ENCODE measurements around the gene TNFRSF4. TPM values are rescaled to one million over a fixed set of nuclear protein-coding genes. Genes with fewer than 3 reads are reported as not detected.
A peak's percentile ranks its signal among the peaks of the same experiment; 100 is the strongest.

Gene TNFRSF4
- total RNA-seq, 2 experiments from 2014 or later, result 1.1 TPM; not detected in 1

DNA sequence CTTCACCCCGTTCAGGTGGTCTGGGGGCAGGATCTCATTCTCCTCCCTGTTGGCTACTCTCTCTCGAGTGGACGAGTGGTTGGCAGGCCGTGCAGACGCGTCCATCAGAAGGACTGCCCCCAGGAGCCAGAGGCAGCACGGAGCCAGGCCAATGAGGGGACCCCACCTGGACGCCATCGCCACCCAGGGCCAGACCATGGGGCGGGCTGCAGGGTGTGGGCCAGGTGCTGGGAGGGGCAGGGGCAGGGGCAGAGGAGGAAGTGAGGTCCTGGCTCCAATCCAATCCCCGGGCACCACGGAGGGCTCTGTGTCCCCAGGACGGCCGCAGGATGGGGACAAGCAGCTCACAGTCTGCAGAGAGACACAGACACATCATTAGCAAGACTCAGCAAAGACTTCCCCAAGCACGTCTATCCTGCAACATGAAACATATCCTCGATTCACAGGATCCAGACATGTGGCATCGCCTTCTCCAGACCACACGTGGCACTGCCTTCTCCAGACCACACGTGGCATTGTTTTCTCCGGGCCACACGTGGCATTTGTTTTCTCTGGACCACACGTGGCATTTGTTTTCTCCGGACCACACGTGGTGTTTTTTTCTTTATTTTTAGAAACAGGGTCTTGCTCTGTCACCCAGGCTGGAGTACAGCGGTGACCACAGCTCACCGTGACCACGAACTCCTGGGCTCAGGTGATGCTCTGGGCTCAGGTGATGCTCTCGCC is 14.8 kb upstream of the TNFRSF4 start:
- Histone ChIP-seq H3K4me1 (ENCODE audit: insufficient read depth, low read length, poor library complexity, severe bottlenecking) (peaks cover 27% of the 10 kb centered on the region), H4K20me1 (ENCODE audit: insufficient read depth, low read length) (no peaks in the 10 kb centered on the region), H3K79me2 (ENCODE audit: insufficient read depth, low read depth, low read length) (peaks cover 43% of the 10 kb centered on the region), H3K4me3 (ENCODE audit: low read depth, low read length, poor library complexity, severe bottlenecking) (no peak overlapping the region), H3K9me2 (ENCODE audit: insufficient read depth, low read length) (no peaks in the 10 kb centered on the region), H3K9me3 (ENCODE audit: low read length) (no peaks in the 10 kb centered on the region), H3K27ac (ENCODE audit: low read depth, low read length, poor library complexity, severe bottlenecking) (no peak overlapping the region), H3K4me2 (ENCODE audit: low read length) (peak overlapping the region; percentile 99; the same call in 1 of the 2 replicates), H3K36me3 (ENCODE audit: insufficient read depth, low read length) (peaks cover 60% of the 10 kb centered on the region), H2AFZ (ENCODE audit: low read length) (no peak overlapping the region)
- CTCF ChIA-PET (ENCODE audit: unreplicated experiment), result no interaction called here
- no peak for DNase-seq (ENCODE audit: low spot score)
- no peak for TF ChIP-seq EZH2phosphoT487 (IDR thresholded peaks at IDR 0.05; ENCODE audit: borderline replicate concordance, low read depth, low read length)
- TF ChIP-seq, protein P1, sequence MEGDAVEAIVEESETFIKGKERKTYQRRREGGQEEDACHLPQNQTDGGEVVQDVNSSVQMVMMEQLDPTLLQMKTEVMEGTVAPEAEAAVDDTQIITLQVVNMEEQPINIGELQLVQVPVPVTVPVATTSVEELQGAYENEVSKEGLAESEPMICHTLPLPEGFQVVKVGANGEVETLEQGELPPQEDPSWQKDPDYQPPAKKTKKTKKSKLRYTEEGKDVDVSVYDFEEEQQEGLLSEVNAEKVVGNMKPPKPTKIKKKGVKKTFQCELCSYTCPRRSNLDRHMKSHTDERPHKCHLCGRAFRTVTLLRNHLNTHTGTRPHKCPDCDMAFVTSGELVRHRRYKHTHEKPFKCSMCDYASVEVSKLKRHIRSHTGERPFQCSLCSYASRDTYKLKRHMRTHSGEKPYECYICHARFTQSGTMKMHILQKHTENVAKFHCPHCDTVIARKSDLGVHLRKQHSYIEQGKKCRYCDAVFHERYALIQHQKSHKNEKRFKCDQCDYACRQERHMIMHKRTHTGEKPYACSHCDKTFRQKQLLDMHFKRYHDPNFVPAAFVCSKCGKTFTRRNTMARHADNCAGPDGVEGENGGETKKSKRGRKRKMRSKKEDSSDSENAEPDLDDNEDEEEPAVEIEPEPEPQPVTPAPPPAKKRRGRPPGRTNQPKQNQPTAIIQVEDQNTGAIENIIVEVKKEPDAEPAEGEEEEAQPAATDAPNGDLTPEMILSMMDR (conservative IDR thresholded peaks at IDR 0.05; ENCODE audit: low read length), result no peak
- BruUV-seq (replicated peaks), result no TSS peak
- intact Hi-C loops (cut with micrococcal nuclease; ENCODE audit: unreplicated experiment), result no loop called here
- POLR2A ChIA-PET, result no interaction called here

GRCh38 chr1:1228187-1228586 is 14.2 kb upstream of the TNFRSF4 start:
- Histone ChIP-seq H3K4me2 (ENCODE audit: low read length) (no peak overlapping the region), H2AFZ (ENCODE audit: low read length) (no peak overlapping the region), H3K79me2 (ENCODE audit: insufficient read depth, low read depth, low read length) (peaks cover 37% of the 10 kb centered on the region), H3K4me3 (ENCODE audit: low read depth, low read length, poor library complexity, severe bottlenecking) (no peak overlapping the region), H3K9me3 (ENCODE audit: low read length) (no peaks in the 10 kb centered on the region), H3K9me2 (ENCODE audit: insufficient read depth, low read length) (no peaks in the 10 kb centered on the region), H3K27ac (ENCODE audit: low read depth, low read length, poor library complexity, severe bottlenecking) (no peak overlapping the region), H4K20me1 (ENCODE audit: insufficient read depth, low read length) (no peaks in the 10 kb centered on the region), H3K4me1 (ENCODE audit: insufficient read depth, low read length, poor library complexity, severe bottlenecking) (peaks cover 21% of the 10 kb centered on the region), H3K36me3 (ENCODE audit: insufficient read depth, low read length) (peaks cover 63% of the 10 kb centered on the region)
- TF ChIP-seq, protein P1 (conservative IDR thresholded peaks at IDR 0.05; ENCODE audit: low read length), result no peak
- no peak for TF ChIP-seq EZH2phosphoT487 (IDR thresholded peaks at IDR 0.05; ENCODE audit: borderline replicate concordance, low read depth, low read length)
- intact Hi-C loops (cut with micrococcal nuclease; ENCODE audit: unreplicated experiment), result no loop called here
- no TSS peak for BruUV-seq (replicated peaks)
- POLR2A ChIA-PET, result no interaction called here
- no peak for DNase-seq (ENCODE audit: low spot score)
- CTCF ChIA-PET (ENCODE audit: unreplicated experiment), result no interaction called here

DNA sequence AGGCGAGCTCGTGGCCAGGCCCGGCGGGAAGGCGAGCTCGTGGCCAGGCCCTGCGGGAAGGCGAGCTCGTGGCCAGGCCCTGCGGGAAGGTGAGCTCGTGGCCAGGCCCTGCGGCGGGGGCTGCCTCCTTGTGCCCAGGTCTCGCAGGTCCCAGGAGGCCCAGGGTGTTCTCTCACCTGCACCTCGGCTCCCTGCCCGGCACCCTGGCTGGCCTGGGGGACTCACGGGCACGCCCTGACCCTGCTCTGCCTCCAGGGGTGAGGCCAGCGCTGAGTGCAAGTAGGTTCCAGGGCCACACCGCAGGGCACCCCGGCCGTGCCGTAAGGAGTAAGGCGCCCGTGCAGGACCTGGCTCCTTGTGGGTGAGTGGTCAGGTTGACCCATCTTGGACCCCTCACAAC is 13.4 kb upstream of the TNFRSF4 start:
- no peaks in the 10 kb centered on the region for H3K9me2 ChIP-seq (ENCODE audit: insufficient read depth, low read length)
- H3K9me3 ChIP-seq (ENCODE audit: low read length), result no peaks in the 10 kb centered on the region
- no peak overlapping the region for H3K4me3 ChIP-seq (ENCODE audit: low read depth, low read length, poor library complexity, severe bottlenecking)
- POLR2A ChIA-PET, result no interaction called here
- TF ChIP-seq, protein P1 (conservative IDR thresholded peaks at IDR 0.05; ENCODE audit: low read length), result no peak
- TF ChIP-seq EZH2phosphoT487 (IDR thresholded peaks at IDR 0.05; ENCODE audit: borderline replicate concordance, low read depth, low read length), result no peak
- peaks cover 71% of the 10 kb centered on the region for H3K36me3 ChIP-seq (ENCODE audit: insufficient read depth, low read length)
- H3K79me2 ChIP-seq (ENCODE audit: insufficient read depth, low read depth, low read length), result peaks cover 32% of the 10 kb centered on the region
- CTCF ChIA-PET (ENCODE audit: unreplicated experiment), result no interaction called here
- DNase-seq (ENCODE audit: low spot score), result no peak
- H2AFZ ChIP-seq (ENCODE audit: low read length), result no peak overlapping the region
- H3K4me1 ChIP-seq (ENCODE audit: insufficient read depth, low read length, poor library complexity, severe bottlenecking), result peaks cover 13% of the 10 kb centered on the region
- BruUV-seq (replicated peaks), result no TSS peak
- no peak overlapping the region for H3K27ac ChIP-seq (ENCODE audit: low read depth, low read length, poor library complexity, severe bottlenecking)
- no peaks in the 10 kb centered on the region for H4K20me1 ChIP-seq (ENCODE audit: insufficient read depth, low read length)
- H3K4me2 ChIP-seq (ENCODE audit: low read length), result no peak overlapping the region
- intact Hi-C loops (cut with micrococcal nuclease; ENCODE audit: unreplicated experiment), result no loop called here

All from OCI-LY7 (cell line).